Stomach (tissue), 4 donors: Measurements from ENCODE around the gene DPP10.

Experiments
- CTCF ChIP-seq, 7 experiments: fragments of 450-650 bp in 4 of 7; fragments of 200-600 bp in 3 of 7; sonication (generic) in 3 of 7; IDR thresholded peaks; one replicate each; pipeline ENCODE4 v1.5.1; 2016 to 2019; ENCODE audit warnings: antibody characterized with exemption in 7 of 7, control low read depth in 2 of 7, mild to moderate bottlenecking in 1 of 7
- POLR2AphosphoS5 ChIP-seq, 3 donors: sonication (generic); formaldehyde crosslinking; IDR thresholded peaks; one replicate each; pipeline ENCODE4 v1.6.1; 2016; ENCODE audit warnings: antibody characterized with exemption in 3 of 3

DNA sequence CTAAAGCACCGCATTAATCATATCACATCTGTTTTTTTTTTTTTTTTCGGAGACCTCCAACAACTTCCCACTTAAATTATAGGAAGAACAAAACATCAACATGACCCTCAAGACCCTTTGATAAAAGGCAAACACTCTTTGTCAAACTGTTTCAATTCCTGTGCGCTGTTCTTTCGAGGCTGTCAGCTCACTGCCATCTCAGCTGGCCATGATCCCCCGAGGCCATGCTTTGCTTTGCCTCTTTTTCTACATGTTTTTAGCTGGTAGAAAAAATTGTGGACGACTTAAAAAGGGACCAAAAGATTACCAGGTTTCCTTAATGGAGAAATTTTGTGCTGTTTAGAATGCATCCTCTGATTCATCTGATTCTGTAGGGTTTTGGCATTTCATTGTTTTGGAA is 138.2 kb downstream of the DPP10 start:
- TF ChIP-seq CTCF (IDR thresholded peaks at IDR 0.05) (no peak), POLR2AphosphoS5 (IDR thresholded peaks at IDR 0.05) (no peak)
